Stimulated activated CD4-positive, alpha-beta T cell treated with anti-CD3 and anti-CD28 coated beads, TNF-alpha, amount 100 ng/mL, for 4 hours (primary cell): ENCODE data around the gene HMOX2.

ENCODE experiments used
- DNase-seq, 3 experiments: peaks; one replicate each; pipeline ENCODE4 v3.0.0-alpha.2; 2020; ENCODE audit warnings: low read depth in 3 of 3

The HMOX2 gene

GRCh38 chr16:4463522-4464163, 12.6 kb upstream of the HMOX2 start:
- no peak for DNase-seq

- DNase-seq, result peak in 2 of 3 experiments; percentile 16 to 39
Observed at GRCh38 chr16:4465977-4466779, 10.0 kb upstream of the HMOX2 start.

GRCh38 chr16:4467916-4468315, 8.3 kb upstream of the HMOX2 start:
- DNase-seq, result no peak

GRCh38 chr16:4468972-4469371, 7.2 kb upstream of the HMOX2 start:
- DNase-seq, result no peak

- DNase-seq, result no peak
Observed at GRCh38 chr16:4471869-4472268, 4.3 kb upstream of the HMOX2 start.

- no peak for DNase-seq
Observed at GRCh38 chr16:4472880-4473279, 3.3 kb upstream of the HMOX2 start.

- DNase-seq, result peak; percentile 50 to 69 (median 59)
Observed at GRCh38 chr16:4474192-4474961, 1.8 kb upstream of the HMOX2 start, which contains the start of gene NMRAL1. Gene NMRAL1 (minus strand): TSS chr16:4474625. CDS start chr16:4474132, 493 bp downstream.

- no peak for DNase-seq
Observed at GRCh38 chr16:4477966-4478365, 1.8 kb downstream of the HMOX2 start.

GRCh38 chr16:4481526-4481925, 5.3 kb downstream of the HMOX2 start:
- DNase-seq, result no peak

GRCh38 chr16:4481963-4482362, 5.8 kb downstream of the HMOX2 start:
- no peak for DNase-seq

GRCh38 chr16:4486126-4486893, 10.1 kb downstream of the HMOX2 start:
- DNase-seq, result no peak

GRCh38 chr16:4487955-4488498, 11.8 kb downstream of the HMOX2 start:
- no peak for DNase-seq

- DNase-seq, result no peak
Observed at GRCh38 chr16:4488499-4488967, 12.3 kb downstream of the HMOX2 start.

GRCh38 chr16:4489030-4489429, 12.8 kb downstream of the HMOX2 start:
- DNase-seq, result no peak

- DNase-seq, result no peak
Observed at GRCh38 chr16:4491898-4492297, 15.7 kb downstream of the HMOX2 start.

- DNase-seq, result no peak
Observed at GRCh38 chr16:4494746-4495490, 18.7 kb downstream of the HMOX2 start.

- no peak for DNase-seq
Observed at GRCh38 chr16:4495766-4496165, 19.6 kb downstream of the HMOX2 start.

GRCh38 chr16:4496305-4496704, 20.1 kb downstream of the HMOX2 start:
- DNase-seq, result no peak

GRCh38 chr16:4498546-4499195, 22.5 kb downstream of the HMOX2 start:
- DNase-seq, result no peak

- no peak for DNase-seq
Observed at GRCh38 chr16:4499196-4499555, 23.0 kb downstream of the HMOX2 start.
